Gastroesophageal sphincter (tissue), 3 donors: ENCODE results near the gene LAMA2.

Experiments used
- CTCF ChIP-seq, 4 experiments: fragments of 200-600 bp in 2 of 4; fragments of 450-650 bp in 2 of 4; sonication (generic) in 1 of 4; IDR thresholded peaks; one replicate each; pipeline ENCODE4 v1.5.1; 2017 to 2019; ENCODE audit warnings: antibody characterized with exemption in 4 of 4, mild to moderate bottlenecking in 2 of 4, moderate library complexity in 2 of 4
- EP300 ChIP-seq: sonication (generic); formaldehyde crosslinking; IDR thresholded peaks from one replicate; pipeline ENCODE4 v1.6.1; 2017; ENCODE audit warnings: antibody characterized with exemption, mild to moderate bottlenecking
- POLR2A ChIP-seq, 2 donors: fragments of 450-650 bp; IDR thresholded peaks; one replicate each; pipeline ENCODE4 v1.6.1; 2017; ENCODE audit warnings: antibody characterized with exemption in 2 of 2, mild to moderate bottlenecking in 2 of 2, moderate library complexity in 1 of 2
- POLR2AphosphoS5 ChIP-seq: sonication (generic); formaldehyde crosslinking; IDR thresholded peaks from one replicate; pipeline ENCODE4 v1.6.1; 2017; ENCODE audit warnings: antibody characterized with exemption

DNA sequence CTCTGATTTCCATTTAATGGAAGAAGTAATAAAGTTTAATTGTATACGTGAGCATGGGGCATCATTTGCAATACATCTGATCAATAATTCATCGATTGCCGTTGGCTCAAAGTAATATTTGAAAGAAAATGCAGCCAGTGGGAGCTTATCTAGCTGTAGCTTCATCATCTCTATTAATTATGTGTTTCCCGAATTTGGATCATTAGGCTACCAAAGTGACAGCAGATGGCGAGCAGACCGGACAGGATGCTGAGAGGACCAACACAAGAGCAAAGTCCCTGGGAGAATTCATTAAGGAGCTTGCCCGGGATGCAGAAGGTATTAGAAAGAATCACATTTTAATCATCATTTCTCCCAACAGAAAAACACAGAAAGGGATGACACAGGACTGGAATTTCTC lies 500.0 kb downstream of the LAMA2 start:
- TF ChIP-seq CTCF (IDR thresholded peaks at IDR 0.05) (no peak), POLR2A (IDR thresholded peaks at IDR 0.05) (no peak), POLR2AphosphoS5 (no peak), EP300 (no peak)
